ENCODE data around the gene AZIN2. TPM values are rescaled to one million over a fixed set of nuclear protein-coding genes. Genes with fewer than 3 reads are reported as not detected.

The AZIN2 gene
- total RNA-seq, 1 experiment from 2014 or later = 2.4 TPM

- Histone ChIP-seq H3K27me3 (ENCODE audit: control insufficient read depth, insufficient read depth, low read length) (no peaks in the 10 kb centered on the region), H3K4me3 (ENCODE audit: low read depth in 2 of 2, low read length in 2 of 2) (no peak overlapping the region), H3K9me3 (ENCODE audit: control insufficient read depth, insufficient read depth, low read depth, low read length) (no peaks in the 10 kb centered on the region), H3K36me3 (ENCODE audit: control insufficient read depth, insufficient read depth, low read length) (no peaks in the 10 kb centered on the region), H3K27ac (ENCODE audit: low read length) (no peak overlapping the region), H3K4me1 (ENCODE audit: control insufficient read depth, insufficient read depth, low read length) (0 out of 2 replicates have a peak, but pooled peaks cover 7% of the 10 kb centered on the region)
- TF ChIP-seq SIN3A (IDR thresholded peaks at IDR 0.05; ENCODE audit: borderline replicate concordance, insufficient read depth, low read depth, low read length) = no peak
- TF ChIP-seq, protein P1, sequence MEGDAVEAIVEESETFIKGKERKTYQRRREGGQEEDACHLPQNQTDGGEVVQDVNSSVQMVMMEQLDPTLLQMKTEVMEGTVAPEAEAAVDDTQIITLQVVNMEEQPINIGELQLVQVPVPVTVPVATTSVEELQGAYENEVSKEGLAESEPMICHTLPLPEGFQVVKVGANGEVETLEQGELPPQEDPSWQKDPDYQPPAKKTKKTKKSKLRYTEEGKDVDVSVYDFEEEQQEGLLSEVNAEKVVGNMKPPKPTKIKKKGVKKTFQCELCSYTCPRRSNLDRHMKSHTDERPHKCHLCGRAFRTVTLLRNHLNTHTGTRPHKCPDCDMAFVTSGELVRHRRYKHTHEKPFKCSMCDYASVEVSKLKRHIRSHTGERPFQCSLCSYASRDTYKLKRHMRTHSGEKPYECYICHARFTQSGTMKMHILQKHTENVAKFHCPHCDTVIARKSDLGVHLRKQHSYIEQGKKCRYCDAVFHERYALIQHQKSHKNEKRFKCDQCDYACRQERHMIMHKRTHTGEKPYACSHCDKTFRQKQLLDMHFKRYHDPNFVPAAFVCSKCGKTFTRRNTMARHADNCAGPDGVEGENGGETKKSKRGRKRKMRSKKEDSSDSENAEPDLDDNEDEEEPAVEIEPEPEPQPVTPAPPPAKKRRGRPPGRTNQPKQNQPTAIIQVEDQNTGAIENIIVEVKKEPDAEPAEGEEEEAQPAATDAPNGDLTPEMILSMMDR (IDR thresholded peaks at IDR 0.05) = no peak
- TF ChIP-seq TCF7L2 (IDR thresholded peaks at IDR 0.05; ENCODE audit: low read depth, low read length) = no peak
- TF ChIP-seq, protein P2, sequence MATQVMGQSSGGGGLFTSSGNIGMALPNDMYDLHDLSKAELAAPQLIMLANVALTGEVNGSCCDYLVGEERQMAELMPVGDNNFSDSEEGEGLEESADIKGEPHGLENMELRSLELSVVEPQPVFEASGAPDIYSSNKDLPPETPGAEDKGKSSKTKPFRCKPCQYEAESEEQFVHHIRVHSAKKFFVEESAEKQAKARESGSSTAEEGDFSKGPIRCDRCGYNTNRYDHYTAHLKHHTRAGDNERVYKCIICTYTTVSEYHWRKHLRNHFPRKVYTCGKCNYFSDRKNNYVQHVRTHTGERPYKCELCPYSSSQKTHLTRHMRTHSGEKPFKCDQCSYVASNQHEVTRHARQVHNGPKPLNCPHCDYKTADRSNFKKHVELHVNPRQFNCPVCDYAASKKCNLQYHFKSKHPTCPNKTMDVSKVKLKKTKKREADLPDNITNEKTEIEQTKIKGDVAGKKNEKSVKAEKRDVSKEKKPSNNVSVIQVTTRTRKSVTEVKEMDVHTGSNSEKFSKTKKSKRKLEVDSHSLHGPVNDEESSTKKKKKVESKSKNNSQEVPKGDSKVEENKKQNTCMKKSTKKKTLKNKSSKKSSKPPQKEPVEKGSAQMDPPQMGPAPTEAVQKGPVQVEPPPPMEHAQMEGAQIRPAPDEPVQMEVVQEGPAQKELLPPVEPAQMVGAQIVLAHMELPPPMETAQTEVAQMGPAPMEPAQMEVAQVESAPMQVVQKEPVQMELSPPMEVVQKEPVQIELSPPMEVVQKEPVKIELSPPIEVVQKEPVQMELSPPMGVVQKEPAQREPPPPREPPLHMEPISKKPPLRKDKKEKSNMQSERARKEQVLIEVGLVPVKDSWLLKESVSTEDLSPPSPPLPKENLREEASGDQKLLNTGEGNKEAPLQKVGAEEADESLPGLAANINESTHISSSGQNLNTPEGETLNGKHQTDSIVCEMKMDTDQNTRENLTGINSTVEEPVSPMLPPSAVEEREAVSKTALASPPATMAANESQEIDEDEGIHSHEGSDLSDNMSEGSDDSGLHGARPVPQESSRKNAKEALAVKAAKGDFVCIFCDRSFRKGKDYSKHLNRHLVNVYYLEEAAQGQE (IDR thresholded peaks at IDR 0.05; ENCODE audit: insufficient read depth in 1 of 2, low read depth in 2 of 2, low read length in 1 of 2) = no peak
- no peak for TF ChIP-seq POLR2AphosphoS5 (IDR thresholded peaks at IDR 0.05; ENCODE audit: low read depth, low read length)
- DNase-seq (ENCODE audit: low read depth, low spot score) (no peak), ATAC-seq (no peak)
- POLR2A ChIA-PET = no interaction called here
- CTCF ChIA-PET = interaction anchor here (1.0 kb wide), 1 partner anchor 10 kb away, joined by 3 read pairs; no protein-coding TSS in a partner anchor
- intact Hi-C loops (cut with micrococcal nuclease; ENCODE audit: unreplicated experiment) = loop anchor here (10.0 kb wide), 1 partner anchor 268 kb away; no protein-coding TSS in a partner anchor
- in situ Hi-C loops (cut with HindIII; ENCODE audit: low pct_unique_long_range_greater_than_20kb, low sequenced_read_pairs) = no loop called here
- BruUV-seq (replicated peaks) = no TSS peak
Measured at GRCh38 chr1:33096363-33097005, 15.5 kb downstream of the AZIN2 start.

DNA sequence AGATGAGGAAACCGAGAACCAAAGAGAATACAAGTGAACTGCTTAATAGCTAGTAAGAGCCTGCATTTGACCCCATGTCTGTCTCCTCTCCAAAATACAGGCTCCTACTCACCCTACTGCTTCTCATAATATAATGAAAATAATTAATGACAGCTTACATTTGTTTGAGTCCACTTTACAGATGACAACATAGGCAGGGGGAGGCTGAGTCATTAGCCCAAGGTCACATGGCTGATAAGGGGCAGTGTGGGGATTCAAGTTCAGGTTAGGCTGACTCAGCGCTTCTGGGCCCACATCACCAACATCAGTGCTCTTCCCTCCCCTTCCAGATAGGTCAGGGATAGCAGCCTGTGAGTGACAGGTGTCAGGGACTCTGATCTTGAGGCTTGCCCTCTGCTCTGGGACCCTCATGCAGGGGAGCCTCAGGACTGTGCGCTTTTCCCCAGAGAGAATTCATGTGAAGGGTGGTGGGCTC, 16.2 kb downstream of the AZIN2 start:
- TF ChIP-seq POLR2AphosphoS5 (IDR thresholded peaks at IDR 0.05; ENCODE audit: low read depth, low read length) = no peak
- TF ChIP-seq SIN3A (IDR thresholded peaks at IDR 0.05; ENCODE audit: borderline replicate concordance, insufficient read depth, low read depth, low read length) = no peak
- TF ChIP-seq, protein P2 (IDR thresholded peaks at IDR 0.05; ENCODE audit: insufficient read depth in 1 of 2, low read depth in 2 of 2, low read length in 1 of 2) = no peak
- no peak for TF ChIP-seq TCF7L2 (IDR thresholded peaks at IDR 0.05; ENCODE audit: low read depth, low read length)
- TF ChIP-seq, protein P1 (IDR thresholded peaks at IDR 0.05) = no peak
- no peaks in the 10 kb centered on the region for H3K9me3 ChIP-seq (ENCODE audit: control insufficient read depth, insufficient read depth, low read depth, low read length)
- H3K36me3 ChIP-seq (ENCODE audit: control insufficient read depth, insufficient read depth, low read length) = no peaks in the 10 kb centered on the region
- intact Hi-C loops (cut with micrococcal nuclease; ENCODE audit: unreplicated experiment) = loop anchor here (10.0 kb wide), 1 partner anchor 268 kb away; no protein-coding TSS in a partner anchor
- ChIA-PET CTCF (no interaction called here), POLR2A (no interaction called here)
- DNase-seq (ENCODE audit: low read depth, low spot score) (no peak), ATAC-seq (no peak)
- H3K4me3 ChIP-seq (ENCODE audit: low read depth in 2 of 2, low read length in 2 of 2) = no peak overlapping the region
- BruUV-seq (replicated peaks) = no TSS peak
- 0 out of 2 replicates have a peak, but pooled peaks cover 7% of the 10 kb centered on the region for H3K4me1 ChIP-seq (ENCODE audit: control insufficient read depth, insufficient read depth, low read length)
- no peaks in the 10 kb centered on the region for H3K27me3 ChIP-seq (ENCODE audit: control insufficient read depth, insufficient read depth, low read length)
- in situ Hi-C loops (cut with HindIII; ENCODE audit: low pct_unique_long_range_greater_than_20kb, low sequenced_read_pairs) = no loop called here
- H3K27ac ChIP-seq (ENCODE audit: low read length) = no peak overlapping the region

Data from Panc1 (cell line).